Astrocyte (in vitro differentiated cells and primary cell): ENCODE measurements around the gene IMPA2. TPM values are rescaled to one million over a fixed set of nuclear protein-coding genes. Genes with fewer than 3 reads are reported as not detected.

ENCODE experiments used
- DNase-seq: peaks from one replicate; pipeline ENCODE4 v3.0.0-alpha.2; 2010; ENCODE audit warnings: low read depth
- FAIRE-seq: peaks from 2 replicates; lab custom pipeline; 2011; peaks lifted over from hg19 to GRCh38; lab: Jason Lieb, UNC
- H2AFZ ChIP-seq: 2 replicates; pipeline ENCODE4 v1.6.0; 2012; ENCODE audit warnings: low read depth, low read length, inconsistent platforms
- H3K27ac ChIP-seq: 2 replicates; pipeline ENCODE4 v1.5.1; 2011; ENCODE audit warnings: low read depth, low read length, inconsistent platforms
- H3K27me3 ChIP-seq: 2 replicates; pipeline ENCODE4 v1.6.0; 2011; ENCODE audit warnings: low read length, inconsistent platforms; ENCODE audit not compliant: insufficient read depth
- H3K36me3 ChIP-seq: 2 replicates; pipeline ENCODE4 v1.5.1; 2011; ENCODE audit warnings: low read length, inconsistent platforms; ENCODE audit not compliant: insufficient read depth
- H3K4me1 ChIP-seq: 2 replicates; pipeline ENCODE4 v1.5.1; 2011; ENCODE audit warnings: low read length, inconsistent platforms; ENCODE audit not compliant: insufficient read depth
- H3K4me2 ChIP-seq: 2 replicates; pipeline ENCODE4 v1.6.0; 2012; ENCODE audit warnings: low read length, inconsistent platforms
- H3K4me3 ChIP-seq: 2 replicates; pipeline ENCODE4 v1.5.1; 2011; ENCODE audit warnings: low read depth, mild to moderate bottlenecking, low read length, inconsistent platforms; ENCODE audit not compliant: insufficient read depth
- H3K79me2 ChIP-seq: 2 replicates; pipeline ENCODE4 v1.6.0; 2012; ENCODE audit warnings: mild to moderate bottlenecking, low read length, inconsistent platforms; ENCODE audit not compliant: insufficient read depth
- H3K9ac ChIP-seq: 2 replicates; pipeline ENCODE4 v1.6.0; 2012; ENCODE audit warnings: mild to moderate bottlenecking, low read length, inconsistent platforms
- H3K9me3 ChIP-seq: 2 replicates; pipeline ENCODE4 v1.5.1; 2012; ENCODE audit warnings: low read depth, mild to moderate bottlenecking, low read length, inconsistent platforms; ENCODE audit not compliant: insufficient read depth
- H4K20me1 ChIP-seq: 2 replicates; pipeline ENCODE4 v1.6.0; 2012; ENCODE audit warnings: low read length, inconsistent platforms; ENCODE audit not compliant: insufficient read depth
- H3K27ac Mint-ChIP-seq: one replicate; pipeline ENCODE4 v1.8.0; 2021; ENCODE audit warnings: mild to moderate bottlenecking, mixed read lengths; ENCODE audit not compliant: unreplicated experiment
- H3K27me3 Mint-ChIP-seq: one replicate; pipeline ENCODE4 v1.8.0; 2021; ENCODE audit warnings: low read depth, mixed read lengths; ENCODE audit not compliant: unreplicated experiment
- H3K36me3 Mint-ChIP-seq: one replicate; pipeline ENCODE4 v1.8.0; 2021; ENCODE audit warnings: low read depth, mixed read lengths; ENCODE audit not compliant: unreplicated experiment
- H3K4me1 Mint-ChIP-seq: one replicate; pipeline ENCODE4 v1.8.0; 2021; ENCODE audit warnings: low read depth, mixed read lengths; ENCODE audit not compliant: unreplicated experiment
- H3K4me3 Mint-ChIP-seq: one replicate; pipeline ENCODE4 v1.8.0; 2021; ENCODE audit warnings: mild to moderate bottlenecking, moderate library complexity, mixed read lengths; ENCODE audit not compliant: unreplicated experiment
- H3K9me3 Mint-ChIP-seq: one replicate; pipeline ENCODE4 v1.8.0; 2021; ENCODE audit warnings: mild to moderate bottlenecking, mixed read lengths; ENCODE audit not compliant: unreplicated experiment
- EZH2 ChIP-seq: IDR thresholded peaks from 2 replicates; pipeline ENCODE4 v1.6.1; 2012; ENCODE audit warnings: mild to moderate bottlenecking, low read length, inconsistent platforms; ENCODE audit not compliant: insufficient read depth
- total RNA-seq: library from RNA; stranded (reverse); gene quantifications from 2 replicates; pipeline ENCODE4 v1.2.1, GENCODE V29; 2021
- TF ChIP-seq, protein P1 (sequence below): IDR thresholded peaks from 2 replicates; pipeline ENCODE4 v1.5.1; 2011; ENCODE audit warnings: low read depth, mild to moderate bottlenecking, inconsistent platforms, low read length, moderate library complexity; ENCODE audit not compliant: insufficient read depth

Gene IMPA2
- total RNA-seq, 1 donor from 2014 or later = 4.8 TPM

DNA sequence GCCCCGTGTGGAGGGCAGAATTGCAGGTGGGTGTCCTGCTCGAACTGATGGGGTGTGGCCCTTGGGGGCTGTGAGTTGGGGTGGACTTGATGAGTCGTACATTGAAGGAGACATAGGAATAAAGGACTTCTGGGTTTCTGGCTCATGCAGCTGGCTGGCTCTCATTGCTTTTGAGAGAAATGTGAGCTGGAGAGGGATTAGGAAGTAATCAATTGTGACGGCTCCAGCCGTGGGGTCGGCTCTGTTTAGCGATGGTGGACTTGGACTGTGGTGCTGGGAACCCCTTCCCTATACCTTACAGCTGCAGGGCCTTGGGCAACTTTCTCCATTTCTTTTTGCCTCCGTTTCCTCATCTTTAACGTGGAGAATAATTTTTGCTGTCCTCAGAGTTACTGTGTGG is 9.2 kb downstream of the IMPA2 start:
- FAIRE-seq (no peak), DNase-seq (no peak)
- H3K4me1 Mint-ChIP-seq = peaks cover 23% of the 10 kb centered on the region
- Histone ChIP-seq H3K4me2 (no peak overlapping the region), H3K79me2 (no peaks in the 10 kb centered on the region), H3K36me3 (no peaks in the 10 kb centered on the region), H3K9me3 (no peaks in the 10 kb centered on the region), H3K4me3 (no peak overlapping the region), H3K9ac (no peak overlapping the region), H2AFZ (no peak overlapping the region), H4K20me1 (no peaks in the 10 kb centered on the region), H3K4me1 (peaks cover 10% of the 10 kb centered on the region), H3K27ac (no peak overlapping the region), H3K27me3 (no peaks in the 10 kb centered on the region)
- H3K27ac Mint-ChIP-seq = no peak overlapping the region
- TF ChIP-seq, protein P1, sequence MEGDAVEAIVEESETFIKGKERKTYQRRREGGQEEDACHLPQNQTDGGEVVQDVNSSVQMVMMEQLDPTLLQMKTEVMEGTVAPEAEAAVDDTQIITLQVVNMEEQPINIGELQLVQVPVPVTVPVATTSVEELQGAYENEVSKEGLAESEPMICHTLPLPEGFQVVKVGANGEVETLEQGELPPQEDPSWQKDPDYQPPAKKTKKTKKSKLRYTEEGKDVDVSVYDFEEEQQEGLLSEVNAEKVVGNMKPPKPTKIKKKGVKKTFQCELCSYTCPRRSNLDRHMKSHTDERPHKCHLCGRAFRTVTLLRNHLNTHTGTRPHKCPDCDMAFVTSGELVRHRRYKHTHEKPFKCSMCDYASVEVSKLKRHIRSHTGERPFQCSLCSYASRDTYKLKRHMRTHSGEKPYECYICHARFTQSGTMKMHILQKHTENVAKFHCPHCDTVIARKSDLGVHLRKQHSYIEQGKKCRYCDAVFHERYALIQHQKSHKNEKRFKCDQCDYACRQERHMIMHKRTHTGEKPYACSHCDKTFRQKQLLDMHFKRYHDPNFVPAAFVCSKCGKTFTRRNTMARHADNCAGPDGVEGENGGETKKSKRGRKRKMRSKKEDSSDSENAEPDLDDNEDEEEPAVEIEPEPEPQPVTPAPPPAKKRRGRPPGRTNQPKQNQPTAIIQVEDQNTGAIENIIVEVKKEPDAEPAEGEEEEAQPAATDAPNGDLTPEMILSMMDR = no peak
- no peak for TF ChIP-seq EZH2
- H3K36me3 Mint-ChIP-seq = peaks cover 1% of the 10 kb centered on the region
- H3K9me3 Mint-ChIP-seq = peaks cover 3% of the 10 kb centered on the region
- peaks cover 12% of the 10 kb centered on the region for H3K27me3 Mint-ChIP-seq
- no peak overlapping the region for H3K4me3 Mint-ChIP-seq

DNA sequence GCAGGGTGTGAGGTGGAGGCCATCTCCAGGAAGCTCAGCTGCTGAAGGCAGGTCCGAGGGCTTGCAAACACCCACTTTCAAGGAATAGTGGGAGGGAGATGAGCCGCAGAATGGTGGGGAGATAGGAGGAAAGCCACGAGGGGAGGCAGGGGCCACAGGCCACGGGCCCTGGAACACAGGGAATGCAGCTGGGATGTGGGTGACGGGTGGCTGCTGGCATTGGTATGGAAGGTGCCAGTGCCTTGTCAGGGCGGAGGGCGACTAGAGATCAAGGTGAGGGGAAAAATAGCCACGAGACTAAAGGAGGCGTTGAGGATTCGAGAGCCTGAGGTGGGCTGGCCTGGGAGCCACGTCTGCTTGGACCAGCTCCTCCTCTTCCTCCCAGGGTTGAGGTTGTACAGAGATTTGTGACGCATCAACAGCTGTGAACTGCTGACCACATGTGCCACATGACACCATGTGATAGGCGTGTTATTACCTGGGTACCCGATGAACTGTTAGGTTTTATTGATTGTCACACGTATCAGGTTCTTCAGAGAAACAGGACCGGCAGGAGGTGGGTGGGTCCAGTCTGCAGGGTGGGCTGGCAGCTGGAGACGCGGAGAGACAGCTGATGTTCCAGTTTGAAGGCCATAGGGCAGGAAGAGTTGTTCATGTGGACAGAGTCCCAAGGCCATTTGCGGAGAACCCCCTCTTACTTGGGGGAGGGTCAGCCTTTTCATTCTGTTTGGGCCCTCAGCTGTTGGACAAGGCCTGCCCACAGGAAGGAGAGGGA is 9.9 kb downstream of the IMPA2 start:
- Mint-ChIP-seq H3K9me3 (peaks cover 3% of the 10 kb centered on the region), H3K36me3 (peaks cover 1% of the 10 kb centered on the region), H3K4me1 (peaks cover 27% of the 10 kb centered on the region), H3K4me3 (no peak overlapping the region), H3K27me3 (peaks cover 14% of the 10 kb centered on the region), H3K27ac (no peak overlapping the region)
- no peak overlapping the region for H3K4me3 ChIP-seq
- no peaks in the 10 kb centered on the region for H4K20me1 ChIP-seq
- no peaks in the 10 kb centered on the region for H3K9me3 ChIP-seq
- FAIRE-seq (no peak), DNase-seq (no peak)
- H3K27ac ChIP-seq = no peak overlapping the region
- H3K27me3 ChIP-seq = no peaks in the 10 kb centered on the region
- no peak for TF ChIP-seq EZH2
- H3K36me3 ChIP-seq = no peaks in the 10 kb centered on the region
- no peaks in the 10 kb centered on the region for H3K79me2 ChIP-seq
- H3K4me1 ChIP-seq = peaks cover 10% of the 10 kb centered on the region
- H3K9ac ChIP-seq = no peak overlapping the region
- H2AFZ ChIP-seq = no peak overlapping the region
- H3K4me2 ChIP-seq = no peak overlapping the region

DNA sequence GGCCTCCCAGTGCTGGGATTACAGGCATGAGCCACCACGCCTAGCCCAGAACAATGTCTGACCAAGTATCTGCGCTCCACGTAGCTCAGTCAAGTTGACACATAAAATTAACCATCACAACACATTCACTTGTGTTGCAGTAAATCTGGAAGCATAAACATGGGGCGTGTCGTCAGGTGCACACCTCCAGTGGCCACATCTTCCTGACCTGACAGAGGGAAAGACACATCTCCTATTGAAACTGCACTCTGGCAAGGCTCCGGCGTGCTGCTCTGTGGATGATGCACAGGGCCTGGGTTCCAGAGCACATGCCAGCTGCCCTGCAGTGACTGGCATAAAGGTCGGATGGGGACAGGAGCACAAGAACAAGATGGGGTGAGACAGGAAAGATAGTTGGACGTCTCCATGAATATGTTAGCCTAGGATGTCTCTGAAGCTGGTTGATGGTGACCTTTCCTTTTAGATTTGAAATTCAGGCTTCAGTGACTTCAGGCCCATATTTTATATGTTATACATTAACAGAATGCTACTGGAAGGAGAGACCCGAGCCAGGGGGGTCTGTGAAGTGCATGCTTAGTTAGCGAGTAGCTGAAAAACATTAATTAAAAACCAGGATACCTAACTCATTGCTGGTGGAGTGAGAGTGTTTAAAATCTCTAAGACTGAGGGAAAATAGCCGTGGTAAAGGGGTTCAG is 10.9 kb downstream of the IMPA2 start:
- Histone ChIP-seq H4K20me1 (no peaks in the 10 kb centered on the region), H3K9ac (no peak overlapping the region), H3K27me3 (no peaks in the 10 kb centered on the region), H3K27ac (no peak overlapping the region), H3K4me2 (no peak overlapping the region), H3K4me1 (peaks cover 10% of the 10 kb centered on the region), H2AFZ (no peak overlapping the region), H3K79me2 (no peaks in the 10 kb centered on the region), H3K4me3 (no peak overlapping the region), H3K9me3 (no peaks in the 10 kb centered on the region), H3K36me3 (no peaks in the 10 kb centered on the region)
- Mint-ChIP-seq H3K9me3 (peaks cover 3% of the 10 kb centered on the region), H3K4me3 (no peak overlapping the region), H3K36me3 (peaks cover 1% of the 10 kb centered on the region), H3K27ac (no peak overlapping the region), H3K27me3 (peaks cover 14% of the 10 kb centered on the region), H3K4me1 (peaks cover 27% of the 10 kb centered on the region)
- TF ChIP-seq, protein P1 = no peak
- no peak for TF ChIP-seq EZH2
- DNase-seq (no peak), FAIRE-seq (no peak)
